ENCODE results near the gene GCLM. TPM values are rescaled to one million over a fixed set of nuclear protein-coding genes. Genes with fewer than 3 reads are reported as not detected.
A peak's percentile ranks its signal among the peaks of the same experiment; 100 is the strongest.

The GCLM gene
- total RNA-seq, 1 donor from 2014 or later: 4.8 TPM

DNA sequence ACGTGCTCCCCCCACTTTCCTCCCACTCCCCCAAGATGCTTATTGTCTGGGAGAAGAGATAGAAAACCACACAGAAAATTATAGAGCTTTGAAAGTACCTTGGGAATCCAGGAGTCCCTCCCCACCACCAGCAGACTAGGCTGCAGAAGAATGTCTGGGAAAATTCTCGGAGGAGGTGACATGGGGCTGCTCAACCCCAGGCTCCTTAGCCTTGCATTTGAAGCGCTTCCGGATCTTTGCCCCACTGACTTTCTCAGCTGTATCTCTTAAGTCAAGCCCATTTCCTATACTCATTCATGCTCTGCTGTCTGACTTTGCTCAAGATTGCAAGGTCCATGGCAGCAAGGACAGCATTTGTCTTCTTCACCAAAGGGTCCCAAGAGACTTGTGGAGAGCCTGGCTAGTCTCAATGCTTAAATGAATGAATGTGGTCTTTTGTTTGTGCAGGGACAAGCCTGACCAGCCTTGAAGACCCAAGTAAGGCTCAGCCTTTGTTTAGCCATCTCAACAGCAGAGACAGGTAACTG, 68.2 kb downstream of the GCLM start:
- Histone ChIP-seq H3K4me2 (no peak overlapping the region), H3K27me3 (no peaks in the 10 kb centered on the region), H3K9ac (no peak overlapping the region), H3K79me2 (ENCODE audit: low read depth) (no peaks in the 10 kb centered on the region), H4K20me1 (ENCODE audit: low read depth) (no peaks in the 10 kb centered on the region), H2AFZ (replicated peaks) (no peak overlapping the region), H3K36me3 (no peaks in the 10 kb centered on the region), H3K9me3 (ENCODE audit: low read depth) (no peaks in the 10 kb centered on the region), H3K27ac (no peak overlapping the region), H3F3A (ENCODE audit: low read depth) (no peaks in the 10 kb centered on the region), H3K4me3 (no peak overlapping the region), H3K4me1 (no peaks in the 10 kb centered on the region)
- peaks cover 23% of the 10 kb centered on the region for H3K36me3 Mint-ChIP-seq
- peaks cover 12% of the 10 kb centered on the region for H3K9me3 Mint-ChIP-seq
- no peak overlapping the region for H3K4me3 Mint-ChIP-seq
- H3K4me1 Mint-ChIP-seq: peaks cover 25% of the 10 kb centered on the region
- no peak for DNase-seq (ENCODE audit: low spot score)
- H3K27me3 Mint-ChIP-seq (ENCODE audit: insufficient read depth, low read depth): peaks cover 6% of the 10 kb centered on the region
- TF ChIP-seq EZH2 (IDR thresholded peaks at IDR 0.05): no peak
- no peak overlapping the region for H3K27ac Mint-ChIP-seq

DNA sequence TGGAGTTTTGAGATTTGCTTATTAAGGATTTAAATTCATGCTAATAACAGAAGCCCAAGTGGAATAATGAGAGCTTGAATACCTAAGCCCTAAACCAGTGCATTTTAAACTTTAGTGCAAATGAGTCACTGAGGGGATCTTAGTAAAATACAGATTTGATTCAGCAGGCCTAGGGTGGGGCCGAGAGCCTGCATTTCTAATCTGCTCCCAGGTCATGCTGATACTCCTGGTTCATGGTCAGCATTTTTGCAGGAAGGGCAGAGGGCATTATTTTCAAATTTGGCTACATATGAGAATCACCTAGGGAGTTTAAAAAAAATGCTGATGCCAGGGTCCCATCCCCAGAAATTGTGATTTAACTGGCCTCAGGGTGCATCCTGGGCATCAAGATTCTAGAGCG, 69.5 kb downstream of the GCLM start:
- no peaks in the 10 kb centered on the region for H3K27me3 ChIP-seq
- peaks cover 26% of the 10 kb centered on the region for H3K4me1 Mint-ChIP-seq
- no peak overlapping the region for H3K4me3 ChIP-seq
- H3K4me3 Mint-ChIP-seq: no peak overlapping the region
- H3K27ac Mint-ChIP-seq: no peak overlapping the region
- H3K9me3 Mint-ChIP-seq: peaks cover 24% of the 10 kb centered on the region
- H3K27me3 Mint-ChIP-seq (ENCODE audit: insufficient read depth, low read depth): peaks cover 2% of the 10 kb centered on the region
- no peaks in the 10 kb centered on the region for H3F3A ChIP-seq (ENCODE audit: low read depth)
- H4K20me1 ChIP-seq (ENCODE audit: low read depth): no peaks in the 10 kb centered on the region
- no peaks in the 10 kb centered on the region for H3K36me3 ChIP-seq
- H3K79me2 ChIP-seq (ENCODE audit: low read depth): no peaks in the 10 kb centered on the region
- H3K27ac ChIP-seq: no peak overlapping the region
- no peak for DNase-seq (ENCODE audit: low spot score)
- no peak overlapping the region for H2AFZ ChIP-seq (replicated peaks)
- no peak for TF ChIP-seq CTCF (IDR thresholded peaks at IDR 0.05)
- TF ChIP-seq EZH2phosphoT487 (IDR thresholded peaks at IDR 0.05): no peak
- TF ChIP-seq EZH2 (IDR thresholded peaks at IDR 0.05): no peak
- H3K36me3 Mint-ChIP-seq: peaks cover 25% of the 10 kb centered on the region
- no peak overlapping the region for H3K9ac ChIP-seq
- no peaks in the 10 kb centered on the region for H3K9me3 ChIP-seq (ENCODE audit: low read depth)
- H3K4me2 ChIP-seq: no peak overlapping the region
- no peaks in the 10 kb centered on the region for H3K4me1 ChIP-seq

DNA sequence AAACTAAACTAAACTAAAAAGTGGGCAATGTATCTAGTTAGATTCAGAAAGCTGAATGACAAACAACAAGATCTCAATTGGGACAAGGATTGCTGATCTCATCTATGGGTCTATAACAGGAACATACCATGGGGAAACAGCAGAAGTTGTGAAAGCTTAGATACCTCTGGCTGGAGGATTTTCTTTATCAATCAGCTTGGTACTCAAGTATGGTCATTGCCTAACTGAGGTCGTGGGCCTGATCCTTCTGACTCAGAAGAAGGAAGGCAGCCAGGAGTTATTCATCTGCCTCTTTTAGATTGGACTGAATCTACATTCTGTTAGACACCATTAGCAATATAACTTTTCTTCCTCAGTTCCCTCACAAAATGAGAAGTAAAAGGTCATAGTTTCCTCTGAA, 69.9 kb downstream of the GCLM start:
- H3K27ac ChIP-seq: no peak overlapping the region
- H3K27me3 ChIP-seq: no peaks in the 10 kb centered on the region
- H3K4me2 ChIP-seq: no peak overlapping the region
- no peaks in the 10 kb centered on the region for H3F3A ChIP-seq (ENCODE audit: low read depth)
- no peak overlapping the region for H3K27ac Mint-ChIP-seq
- H3K9ac ChIP-seq: no peak overlapping the region
- H3K36me3 ChIP-seq: no peaks in the 10 kb centered on the region
- no peaks in the 10 kb centered on the region for H3K79me2 ChIP-seq (ENCODE audit: low read depth)
- H3K4me3 ChIP-seq: no peak overlapping the region
- H2AFZ ChIP-seq (replicated peaks): no peak overlapping the region
- DNase-seq (ENCODE audit: low spot score): no peak
- no peaks in the 10 kb centered on the region for H4K20me1 ChIP-seq (ENCODE audit: low read depth)
- TF ChIP-seq CTCF (IDR thresholded peaks at IDR 0.05) (no peak), EZH2 (IDR thresholded peaks at IDR 0.05) (no peak), EZH2phosphoT487 (IDR thresholded peaks at IDR 0.05) (no peak)
- no peak overlapping the region for H3K4me3 Mint-ChIP-seq
- H3K27me3 Mint-ChIP-seq (ENCODE audit: insufficient read depth, low read depth): peaks cover 2% of the 10 kb centered on the region
- H3K4me1 ChIP-seq: no peaks in the 10 kb centered on the region
- H3K9me3 ChIP-seq (ENCODE audit: low read depth): no peaks in the 10 kb centered on the region
- H3K9me3 Mint-ChIP-seq: peaks cover 28% of the 10 kb centered on the region
- H3K36me3 Mint-ChIP-seq: peaks cover 30% of the 10 kb centered on the region
- H3K4me1 Mint-ChIP-seq: peaks cover 25% of the 10 kb centered on the region

GRCh38 chr1:93837961-93838360, 71.3 kb downstream of the GCLM start:
- Mint-ChIP-seq H3K4me3 (no peak overlapping the region), H3K27ac (no peak overlapping the region), H3K27me3 (ENCODE audit: insufficient read depth, low read depth) (peaks cover 3% of the 10 kb centered on the region), H3K4me1 (peaks cover 24% of the 10 kb centered on the region), H3K9me3 (peaks cover 39% of the 10 kb centered on the region), H3K36me3 (peaks cover 36% of the 10 kb centered on the region)
- H3K4me2 ChIP-seq: no peak overlapping the region
- H3K4me3 ChIP-seq: no peak overlapping the region
- H3K9me3 ChIP-seq (ENCODE audit: low read depth): peaks cover 2% of the 10 kb centered on the region
- TF ChIP-seq EZH2 (IDR thresholded peaks at IDR 0.05) (no peak), CTCF (IDR thresholded peaks at IDR 0.05) (no peak)
- H3K79me2 ChIP-seq (ENCODE audit: low read depth): no peaks in the 10 kb centered on the region
- no peak overlapping the region for H3K9ac ChIP-seq
- no peaks in the 10 kb centered on the region for H3K27me3 ChIP-seq
- H4K20me1 ChIP-seq (ENCODE audit: low read depth): no peaks in the 10 kb centered on the region
- no peaks in the 10 kb centered on the region for H3F3A ChIP-seq (ENCODE audit: low read depth)
- H3K4me1 ChIP-seq: no peaks in the 10 kb centered on the region
- no peak for DNase-seq (ENCODE audit: low spot score)
- H3K27ac ChIP-seq: no peak overlapping the region
- no peak overlapping the region for H2AFZ ChIP-seq (replicated peaks)
- no peaks in the 10 kb centered on the region for H3K36me3 ChIP-seq

MicroRNA genes within 50 kb of the gene (microRNA counts, 767-probe panel; counts per million panel counts)
- microRNA hsa-miR-760: 460 counts per million, percentile 90 among the panel's probes with 10 or more counts

Small RNA genes within 50 kb of the gene (microRNA-seq; reads per million reads assigned to microRNA genes)
- 18.5 reads per million, percentile 49 among the genes with 10 or more reads in this experiment for gene MIR760

Small RNA genes within 50 kb of the gene (small RNA-seq; reads per million reads assigned to genes)
- not detected for gene AL117351.2
- 0.07 reads per million for gene MIR760

Other genes starting within 250 kb of the GCLM start
- 11.7 and 12.4 TPM in 2 replicates for gene BCAR3, start 227.6 kb downstream of the GCLM start, total RNA-seq (ENCODE audit: low replicate concordance)
- gene DNTTIP2, start 30.2 kb downstream of the GCLM start, total RNA-seq (ENCODE audit: low replicate concordance): 36.1 and 62.5 TPM in 2 replicates
- gene ABCA4, start 211.7 kb upstream of the GCLM start, total RNA-seq (ENCODE audit: low replicate concordance): 0.87 and 1.2 TPM in 2 replicates